Smooth muscle cell (in vitro differentiated cells): Measurements from ENCODE around the gene DPF3. TPM values are rescaled to one million over a fixed set of nuclear protein-coding genes. Genes with fewer than 3 reads are reported as not detected.

Experiments
- DNase-seq: peaks from one replicate; lab custom pipeline; 2025; ENCODE audit not compliant: unreplicated experiment; lab: John Stamatoyannopoulos, UW
- H2AFZ ChIP-seq: fragments of 200-600 bp; sonication (generic); 2 replicates; pipeline ENCODE4 v1.6.0; 2016; ENCODE audit warnings: antibody characterized with exemption, low read depth, mild to moderate bottlenecking
- H3F3A ChIP-seq: fragments of 200-600 bp; sonication (generic); 2 replicates; pipeline ENCODE4 v1.6.0; 2017; ENCODE audit warnings: antibody characterized with exemption, low read depth
- H3K27ac ChIP-seq: fragments of 200-600 bp; sonication (generic); 2 replicates; pipeline ENCODE4 v1.5.1; 2016; ENCODE audit warnings: low read depth, mild to moderate bottlenecking
- H3K27me3 ChIP-seq: fragments of 200-600 bp; sonication (generic); 2 replicates; pipeline ENCODE4 v1.6.1; 2016; ENCODE audit warnings: low read depth, mild to moderate bottlenecking
- H3K36me3 ChIP-seq: fragments of 200-600 bp; sonication (generic); 2 replicates; pipeline ENCODE4 v1.5.1; 2016; ENCODE audit warnings: low read depth
- H3K4me1 ChIP-seq: fragments of 200-600 bp; sonication (generic); 2 replicates; pipeline ENCODE4 v1.5.1; 2016; ENCODE audit warnings: low read depth
- H3K4me2 ChIP-seq: fragments of 200-600 bp; sonication (generic); 2 replicates; pipeline ENCODE4 v1.6.0; 2016; ENCODE audit warnings: mild to moderate bottlenecking
- H3K4me3 ChIP-seq: fragments of 200-600 bp; sonication (generic); 2 replicates; pipeline ENCODE4 v1.5.1; 2016; ENCODE audit warnings: mild to moderate bottlenecking
- H3K79me2 ChIP-seq: fragments of 200-600 bp; sonication (generic); 2 replicates; pipeline ENCODE4 v1.6.0; 2016; ENCODE audit warnings: low read depth, mild to moderate bottlenecking
- H3K9ac ChIP-seq: fragments of 200-600 bp; sonication (generic); 2 replicates; pipeline ENCODE4 v1.6.0; 2016; ENCODE audit warnings: low read depth
- H3K9me3 ChIP-seq: fragments of 200-600 bp; sonication (generic); replicated peaks from 2 replicates; pipeline ENCODE4 v1.5.1; 2016; ENCODE audit warnings: low read depth
- H4K20me1 ChIP-seq: fragments of 200-600 bp; sonication (generic); 2 replicates; pipeline ENCODE4 v1.6.0; 2016; ENCODE audit warnings: low read depth
- CTCF ChIP-seq: fragments of 200-600 bp; sonication (generic); IDR thresholded peaks from 2 replicates; pipeline ENCODE4 v1.5.1; 2017; ENCODE audit warnings: borderline replicate concordance, mild to moderate bottlenecking, antibody characterized with exemption; ENCODE audit not compliant: insufficient read depth, poor library complexity, severe bottlenecking
- WGBS: methylation state at CpG from one replicate; pipeline ENCODE4 v1.1.7; 2016; ENCODE audit warnings: low lambda C conversion rate; 5-methylcytosine and 5-hydroxymethylcytosine counted together
- polyA plus RNA-seq: library from polyadenylated mRNA; unstranded; fragments of >200 nt; fragmentation: Nextera tagmentation; extraction: Ambion mirVana; gene quantifications from 2 replicates; pipeline ENCODE4 v1.2.1, GENCODE V29; 2016
- total RNA-seq: library from RNA; depleted of rRNA; stranded (reverse); fragments of >200 nt; gene quantifications from 2 replicates; pipeline ENCODE4 v1.2.3, GENCODE V29; 2014

Gene DPF3
- total and polyA plus RNA-seq, 2 experiments from 2014 or later, result 4.9 to 12.6 TPM

GRCh38 chr14:72663076-72663487 is 230.8 kb downstream of the DPF3 start:
- Histone ChIP-seq H3K27ac (no peak overlapping the region), H3K79me2 (no peaks in the 10 kb centered on the region), H3K9ac (no peak overlapping the region), H3K9me3 (no peaks in the 10 kb centered on the region), H3K27me3 (no peaks in the 10 kb centered on the region), H3K4me1 (peaks cover 6% of the 10 kb centered on the region), H4K20me1 (no peaks in the 10 kb centered on the region), H3K4me2 (no peak overlapping the region), H3K36me3 (no peaks in the 10 kb centered on the region), H3K4me3 (no peak overlapping the region), H2AFZ (no peak overlapping the region), H3F3A (no peaks in the 10 kb centered on the region)
- no peak for TF ChIP-seq CTCF
- WGBS, result 100% methylated on average over 1 of the region's 1 CpG
- no peak for DNase-seq

GRCh38 chr14:72662214-72662613 is 231.7 kb downstream of the DPF3 start:
- Histone ChIP-seq H4K20me1 (no peaks in the 10 kb centered on the region), H2AFZ (peak overlapping the region; percentile 26), H3K4me1 (peaks cover 6% of the 10 kb centered on the region), H3K4me3 (no peak overlapping the region), H3K9ac (no peak overlapping the region), H3K4me2 (peak overlapping the region; percentile 19), H3F3A (no peaks in the 10 kb centered on the region), H3K9me3 (no peaks in the 10 kb centered on the region), H3K36me3 (no peaks in the 10 kb centered on the region), H3K27me3 (no peaks in the 10 kb centered on the region), H3K79me2 (no peaks in the 10 kb centered on the region), H3K27ac (no peak overlapping the region)
- no peak for TF ChIP-seq CTCF
- no peak for DNase-seq
- 86% methylated on average over 2 of the region's 2 CpGs for WGBS

GRCh38 chr14:72657214-72657921 is 236.5 kb downstream of the DPF3 start:
- Histone ChIP-seq H3K27ac (no peak overlapping the region), H3K36me3 (no peaks in the 10 kb centered on the region), H3K4me3 (no peak overlapping the region), H3K27me3 (no peaks in the 10 kb centered on the region), H3K9me3 (no peaks in the 10 kb centered on the region), H3K4me2 (no peak overlapping the region), H3K79me2 (no peaks in the 10 kb centered on the region), H2AFZ (no peak overlapping the region), H4K20me1 (no peaks in the 10 kb centered on the region), H3K4me1 (peaks cover 2% of the 10 kb centered on the region), H3K9ac (no peak overlapping the region), H3F3A (no peaks in the 10 kb centered on the region)
- 97% methylated on average over 1 of the region's 1 CpG for WGBS
- no peak for DNase-seq
- TF ChIP-seq CTCF, result no peak

- Histone ChIP-seq H3K4me1 (no peaks in the 10 kb centered on the region), H3K9ac (no peak overlapping the region)
- no peak for DNase-seq
Observed at GRCh38 chr14:72653026-72653425, 240.9 kb downstream of the DPF3 start.

More at GRCh38 chr14:72653026-72653425, 240.9 kb downstream of the DPF3 start:
- TF ChIP-seq CTCF, result no peak
- Histone ChIP-seq H2AFZ (no peak overlapping the region), H3K79me2 (no peaks in the 10 kb centered on the region), H3K4me2 (no peak overlapping the region), H3K27ac (no peak overlapping the region), H3K36me3 (no peaks in the 10 kb centered on the region), H3K4me3 (no peak overlapping the region), H3F3A (no peaks in the 10 kb centered on the region), H3K27me3 (no peaks in the 10 kb centered on the region), H4K20me1 (no peaks in the 10 kb centered on the region), H3K9me3 (no peaks in the 10 kb centered on the region)
- 67% methylated on average over 8 of the region's 8 CpGs for WGBS
